NCI-H128 (cell line): Measurements from ENCODE around the gene PWWP2B.

Experiments used
- DNase-seq: peaks from one replicate; lab custom pipeline; 2025; ENCODE audit not compliant: unreplicated experiment; lab: John Stamatoyannopoulos, UW

The PWWP2B gene

GRCh38 chr10:132455986-132456847 lies 59.2 kb downstream of the PWWP2B start:
- no peak for DNase-seq

- DNase-seq = no peak
Observed at GRCh38 chr10:132456881-132457280, 59.9 kb downstream of the PWWP2B start.

- DNase-seq = no peak
Observed at GRCh38 chr10:132457328-132458070, 60.5 kb downstream of the PWWP2B start.

GRCh38 chr10:132458071-132458585 lies 61.1 kb downstream of the PWWP2B start:
- DNase-seq = no peak

- DNase-seq = no peak
Observed at GRCh38 chr10:132458586-132459300, 61.7 kb downstream of the PWWP2B start.

GRCh38 chr10:132459301-132460003 lies 62.5 kb downstream of the PWWP2B start:
- DNase-seq = no peak

DNA sequence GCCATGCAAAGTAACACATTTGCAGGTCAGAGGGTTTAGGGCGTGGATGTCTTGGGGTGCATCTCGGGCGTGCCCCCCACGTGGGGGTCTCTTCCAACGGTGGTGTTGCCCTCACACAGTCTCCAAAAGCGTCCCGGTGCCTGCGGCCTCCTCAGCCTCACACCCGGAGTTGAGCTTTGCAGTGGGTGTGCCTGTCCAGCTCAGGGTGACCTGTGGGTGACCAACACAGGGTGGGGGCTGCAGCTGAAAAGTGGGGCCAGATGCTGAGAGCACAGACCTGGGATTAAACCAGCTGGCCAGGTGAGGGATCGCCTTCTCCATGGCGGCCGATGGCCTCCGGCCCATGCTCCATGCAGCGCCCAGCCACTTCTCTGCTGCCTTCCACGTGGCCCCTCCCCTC lies 63.1 kb downstream of the PWWP2B start:
- DNase-seq = no peak

DNA sequence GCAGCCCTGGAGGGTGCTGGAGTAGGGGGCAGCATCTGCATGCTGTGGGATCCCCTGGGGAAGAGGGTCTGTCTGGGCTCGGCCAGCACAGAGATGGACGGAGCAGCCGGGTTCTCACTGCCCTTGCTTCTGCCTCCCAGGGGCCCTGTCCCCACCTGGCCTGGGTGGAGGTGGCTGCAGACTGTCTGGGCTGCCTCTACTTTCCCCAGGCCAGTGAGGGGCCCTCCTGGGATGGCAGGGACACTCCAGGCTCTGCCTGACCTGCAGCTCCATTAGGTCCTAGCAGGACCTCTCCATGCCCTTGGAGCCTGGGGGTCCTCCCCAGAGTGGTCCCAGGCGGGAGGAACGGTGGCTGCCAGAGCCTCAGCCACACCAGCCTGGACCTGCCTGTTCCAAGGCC lies 63.7 kb downstream of the PWWP2B start:
- DNase-seq = no peak

DNA sequence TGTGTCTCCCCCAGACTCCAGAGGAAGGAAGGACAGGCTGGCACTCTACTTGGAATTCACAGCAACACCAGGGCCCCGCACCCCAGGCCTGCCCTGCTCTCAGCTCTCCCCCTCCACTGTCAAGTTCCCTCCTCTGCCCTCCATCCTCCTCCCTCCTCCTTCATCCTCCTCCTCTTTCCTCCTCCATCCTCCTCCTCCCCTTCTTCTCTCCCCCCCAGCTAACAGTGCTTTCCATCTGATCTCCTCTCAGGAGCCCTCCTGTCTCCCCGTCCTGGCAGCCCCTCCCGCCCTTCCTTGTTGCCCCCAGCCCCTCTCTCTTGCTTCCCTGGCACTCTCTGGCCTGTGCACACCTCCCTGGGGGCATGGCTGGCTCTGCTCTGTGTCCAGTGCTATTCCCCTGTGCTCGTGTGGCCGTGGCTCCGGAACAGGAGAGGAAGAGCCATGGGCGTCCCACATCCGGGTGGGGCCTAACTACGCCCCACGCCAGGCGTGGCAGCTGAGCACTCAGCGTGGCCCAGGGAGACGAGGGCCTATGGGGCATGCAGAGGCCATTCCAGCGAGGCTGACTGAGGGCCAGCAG lies 64.2 kb downstream of the PWWP2B start:
- DNase-seq = no peak

- DNase-seq = no peak
Observed at GRCh38 chr10:132461683-132462231, 64.8 kb downstream of the PWWP2B start.

- DNase-seq = no peak
Observed at GRCh38 chr10:132462463-132463332, 65.7 kb downstream of the PWWP2B start.

- no peak for DNase-seq
Observed at GRCh38 chr10:132463333-132464255, 66.6 kb downstream of the PWWP2B start.

- DNase-seq = no peak
Observed at GRCh38 chr10:132464256-132465192, 67.5 kb downstream of the PWWP2B start.

DNA sequence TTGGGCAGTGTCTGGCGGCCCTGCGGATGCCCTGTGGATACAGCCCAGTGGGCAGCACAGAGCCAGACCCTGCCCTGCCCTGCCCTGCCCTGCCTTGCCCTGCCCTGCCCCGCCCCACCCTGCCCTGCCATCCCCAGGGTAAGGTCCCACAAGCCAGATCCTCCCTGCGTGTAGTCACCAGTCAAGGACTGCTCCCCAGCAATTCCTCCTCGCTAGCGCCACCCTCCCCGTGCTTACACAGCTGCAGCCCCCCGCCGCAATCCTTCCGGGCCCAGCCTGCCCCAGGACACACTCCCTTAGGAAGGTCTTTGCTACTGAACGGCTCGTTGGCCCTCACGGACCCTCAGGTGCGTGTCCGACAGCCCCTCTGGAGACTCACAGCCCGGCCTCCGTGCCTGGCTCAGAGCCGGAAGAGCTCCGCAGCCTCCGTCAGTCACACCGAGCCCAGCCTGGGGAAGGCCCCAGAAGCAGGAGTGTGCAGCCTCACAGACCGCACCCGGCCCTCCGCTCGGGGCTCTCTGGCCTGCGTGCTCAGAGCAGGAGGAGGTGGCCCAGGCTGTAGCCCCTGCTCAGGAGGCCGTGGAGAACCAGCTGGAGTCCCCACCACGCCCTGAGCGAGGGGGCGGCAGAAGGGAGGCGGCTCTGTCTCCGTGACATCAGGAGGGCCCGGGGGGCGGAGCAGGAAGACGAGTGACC lies 68.3 kb downstream of the PWWP2B start:
- DNase-seq = no peak

GRCh38 chr10:132465889-132466519 lies 69.0 kb downstream of the PWWP2B start:
- no peak for DNase-seq
